Endothelial cell of umbilical vein (primary cell): Measurements from ENCODE around the gene DLGAP4. TPM values are rescaled to one million over a fixed set of nuclear protein-coding genes. Genes with fewer than 3 reads are reported as not detected.

ENCODE experiments used
- BruUV-seq: library from RNA; stranded (reverse); fragments of 400-500 nt; replicated peaks from 2 replicates; lab custom pipeline; 2021; lab: Mats Ljungman, UMichigan
- CTCF ChIA-PET: fragments of 300-600, 350-600 bp; sonication (Branson Sonifier 250); formaldehyde crosslinking; loops from one replicate; lab custom pipeline; 2021; ENCODE audit warnings: antibody characterized with exemption, inconsistent platforms; lab: Charles Lee
- POLR2A ChIA-PET: fragments of 300-600, 350-600 bp; sonication (Branson Sonifier 250); formaldehyde crosslinking; loops from one replicate; lab custom pipeline; 2021; ENCODE audit warnings: antibody characterized with exemption, inconsistent platforms; lab: Charles Lee
- DNase-seq: peaks from one replicate; pipeline ENCODE4 v3.0.0-alpha.2; 2011; ENCODE audit warnings: low read depth, low spot score
- FAIRE-seq: peaks from 2 replicates; lab custom pipeline; 2011; peaks lifted over from hg19 to GRCh38; lab: Jason Lieb, UNC
- H2AFZ ChIP-seq: 2 replicates; pipeline ENCODE4 v1.6.0; 2012; ENCODE audit warnings: low read depth, low read length, control low read depth, inconsistent platforms
- H3K27ac ChIP-seq: 2 replicates; pipeline ENCODE4 v1.5.1; 2011; ENCODE audit warnings: low read depth, mild to moderate bottlenecking, control low read depth, low read length, moderate library complexity; ENCODE audit not compliant: insufficient read depth
- H3K27me3 ChIP-seq, 2 experiments: 2 replicates each; pipeline versions ENCODE4 v1.6.0 to v1.6.1; 2011; ENCODE audit warnings: low read length in 2 of 2, mixed read lengths in 1 of 2; ENCODE audit not compliant: control insufficient read depth in 2 of 2, insufficient read depth in 2 of 2
- H3K36me3 ChIP-seq, 2 experiments: 2 replicates in 1 of 2; 3 replicates in 1 of 2; pipeline ENCODE4 v1.5.1; 2011; ENCODE audit warnings: low read length in 2 of 2, mild to moderate bottlenecking in 1 of 2, moderate library complexity in 1 of 2; ENCODE audit not compliant: control insufficient read depth in 2 of 2, insufficient read depth in 2 of 2; ENCODE audit errors: extremely low read depth in 1 of 2
- H3K4me1 ChIP-seq: 3 replicates; pipeline ENCODE4 v1.5.1; 2011; ENCODE audit warnings: mild to moderate bottlenecking, low read length; ENCODE audit not compliant: control insufficient read depth, insufficient read depth; ENCODE audit errors: extremely low read depth
- H3K4me2 ChIP-seq: 2 replicates; pipeline ENCODE4 v1.6.1; 2011; ENCODE audit warnings: low read length, control low read depth, mixed read lengths; ENCODE audit not compliant: insufficient read depth
- H3K4me3 ChIP-seq, 3 experiments: fragments of 200-600 bp in 1 of 3; sonication (generic), shearing (Covaris generic) in 1 of 3; replicated peaks in 1 of 3; 2 replicates each; pipeline ENCODE4 v1.5.1; 2011 to 2016; ENCODE audit warnings: control low read depth in 3 of 3, low read length in 3 of 3, mild to moderate bottlenecking in 2 of 3, inconsistent platforms in 1 of 3, low read depth in 1 of 3, moderate library complexity in 1 of 3; ENCODE audit not compliant: insufficient read depth in 1 of 3
- H3K79me2 ChIP-seq: 2 replicates; pipeline ENCODE4 v1.6.0; 2012; ENCODE audit warnings: low read length, inconsistent platforms; ENCODE audit not compliant: control insufficient read depth, insufficient read depth
- H3K9ac ChIP-seq: replicated peaks from 2 replicates; pipeline ENCODE3; 2011; ENCODE audit warnings: low read length, control low read depth; ENCODE audit not compliant: insufficient read depth; ENCODE audit errors: extremely low read depth
- H3K9me1 ChIP-seq: replicated peaks from 3 replicates; pipeline ENCODE4 v1.6.0; 2011; ENCODE audit warnings: mild to moderate bottlenecking, low read length; ENCODE audit not compliant: control insufficient read depth, insufficient read depth; ENCODE audit errors: extremely low read depth
- H3K9me3 ChIP-seq: replicated peaks from 2 replicates; pipeline ENCODE4 v1.5.1; 2012; ENCODE audit warnings: low read length, inconsistent platforms; ENCODE audit not compliant: control insufficient read depth, insufficient read depth
- H4K20me1 ChIP-seq: replicated peaks from 2 replicates; pipeline ENCODE3; 2011; ENCODE audit warnings: mild to moderate bottlenecking, low read length; ENCODE audit not compliant: control insufficient read depth, insufficient read depth; ENCODE audit errors: extremely low read depth
- CTCF ChIP-seq, 2 donors: IDR thresholded peaks; 1 replicate in 1 of 2; 2 replicates in 1 of 2; pipeline ENCODE4 v1.5.1; 2011; ENCODE audit warnings: low read length in 2 of 2, mild to moderate bottlenecking in 2 of 2, moderate library complexity in 2 of 2, control low read depth in 1 of 2, inconsistent platforms in 1 of 2, low read depth in 1 of 2; ENCODE audit not compliant: insufficient read depth in 1 of 2; ENCODE audit errors: extremely low read depth in 1 of 2
- EZH2 ChIP-seq: IDR thresholded peaks from 2 replicates; pipeline ENCODE4 v1.6.1; 2012; ENCODE audit warnings: borderline replicate concordance, low read depth, mild to moderate bottlenecking, moderate library complexity, low read length, inconsistent platforms; ENCODE audit not compliant: severe bottlenecking
- FOS ChIP-seq: IDR thresholded peaks from 2 replicates; pipeline ENCODE4 v1.6.1; 2011; ENCODE audit warnings: mild to moderate bottlenecking, low read length, moderate library complexity, borderline replicate concordance; ENCODE audit not compliant: insufficient read depth
- GATA2 ChIP-seq: IDR thresholded peaks from 2 replicates; pipeline ENCODE4 v1.7.0; 2011; ENCODE audit warnings: low read depth, mild to moderate bottlenecking, moderate library complexity, mixed read lengths, low read length; ENCODE audit not compliant: insufficient read length, insufficient read depth
- JUN ChIP-seq: IDR thresholded peaks from 2 replicates; pipeline ENCODE4 v1.6.1; 2011; ENCODE audit warnings: borderline replicate concordance, low read depth; ENCODE audit not compliant: insufficient read length, insufficient read depth
- MYC ChIP-seq: IDR thresholded peaks from one replicate; pipeline ENCODE4 v1.6.1; 2011; ENCODE audit warnings: mild to moderate bottlenecking, low read depth, low read length
- POLR2A ChIP-seq: IDR thresholded peaks from 2 replicates; pipeline ENCODE4 v1.6.1; 2012; ENCODE audit warnings: low read depth, mild to moderate bottlenecking, control low read depth, low read length
- POLR2AphosphoS5 ChIP-seq: IDR thresholded peaks from 2 replicates; pipeline ENCODE4 v1.6.1; 2012; ENCODE audit warnings: low read depth, mild to moderate bottlenecking, control low read depth, low read length, moderate library complexity; ENCODE audit not compliant: insufficient read depth
- dilution Hi-C: fragments of 300-500 bp; cut with MboI; formaldehyde crosslinking; loops from one replicate; pipeline ENCODE4 v1.15.0; 2019; ENCODE audit warnings: low sequenced_read_pairs; ENCODE audit not compliant: extremely low pct_ligation_motif_present
- intact Hi-C: fragments of 100-400 bp; cut with micrococcal nuclease; formaldehyde crosslinking; loops from one replicate; pipeline ENCODE4 v1.10.0; 2022
- polyA plus RNA-seq, 4 experiments: library from polyadenylated mRNA; depleted of rRNA in 3 of 4; stranded (reverse) in 3 of 4; unstranded in 1 of 4; fragments of >200 nt; gene quantifications; 2 replicates each; pipeline versions ENCODE4 v1.2.1 to v1.2.3, GENCODE V29; 2011 to 2012; ENCODE audit warnings: missing spikeins in 1 of 4
- total RNA-seq: library from RNA; stranded (reverse); gene quantifications from 2 replicates; pipeline ENCODE4 v1.2.3, GENCODE V29; 2021
- TF ChIP-seq, protein P1 (sequence below): IDR thresholded peaks from 2 replicates; pipeline ENCODE4 v1.6.1; 2011; ENCODE audit not compliant: insufficient read depth, insufficient read length

DLGAP4 gene
- total and polyA plus RNA-seq, 2 donors (not counting 3 experiments of a cell fraction or from before 2014, with no cell fraction given): 57.5 to 125 TPM

DNA sequence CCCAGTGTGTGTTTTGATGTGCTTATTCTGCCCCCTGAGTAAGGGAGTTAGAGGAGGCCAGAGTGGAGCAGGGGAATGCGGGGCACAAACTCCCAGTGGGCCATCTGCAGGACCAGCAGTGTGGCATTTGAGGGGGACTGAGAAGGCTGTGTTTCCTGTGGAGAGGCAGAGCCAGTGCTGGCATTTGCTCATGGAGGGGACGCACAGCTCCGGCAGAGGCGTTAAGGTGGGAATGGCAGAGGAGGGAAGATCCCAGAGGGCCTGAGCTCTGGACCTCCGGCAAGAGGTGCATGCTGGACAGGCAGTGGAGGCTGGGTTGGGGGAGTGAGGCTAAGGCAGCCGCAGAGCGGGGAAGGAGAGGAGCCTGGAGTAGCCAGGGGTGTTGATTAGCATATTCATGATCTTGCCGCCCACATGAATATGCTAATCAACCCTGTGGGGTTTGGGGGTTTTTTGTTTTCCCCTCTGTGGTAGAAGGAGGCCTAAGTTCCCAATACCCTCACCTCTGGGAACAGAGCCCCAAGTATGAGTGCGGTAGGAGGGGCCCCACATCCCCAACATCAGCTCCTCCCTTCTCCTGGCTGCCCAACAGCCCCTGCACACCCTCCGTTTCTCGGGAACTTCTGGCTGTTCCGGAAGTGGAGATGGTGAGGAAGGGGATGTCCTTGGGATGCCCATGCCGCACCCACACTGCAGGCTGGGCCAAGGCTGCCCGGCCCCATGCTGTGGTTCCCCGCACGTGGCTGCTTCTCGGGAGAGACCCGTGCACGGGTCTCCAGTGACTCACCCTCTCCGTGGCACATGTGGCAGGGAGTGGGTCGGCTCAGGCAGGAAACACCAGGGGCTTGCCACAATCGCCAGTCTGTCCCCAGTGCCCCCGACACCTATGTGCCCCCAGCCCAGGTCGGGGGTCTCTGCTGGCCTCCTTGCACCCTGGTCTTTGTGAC is 33.8 kb downstream of the DLGAP4 start:
- H3K9me1 ChIP-seq: no peaks in the 10 kb centered on the region
- FAIRE-seq (no peak), DNase-seq (no peak)
- H3K4me2 ChIP-seq: no peak overlapping the region
- no peak overlapping the region for H3K9ac ChIP-seq
- TF ChIP-seq, protein P1, sequence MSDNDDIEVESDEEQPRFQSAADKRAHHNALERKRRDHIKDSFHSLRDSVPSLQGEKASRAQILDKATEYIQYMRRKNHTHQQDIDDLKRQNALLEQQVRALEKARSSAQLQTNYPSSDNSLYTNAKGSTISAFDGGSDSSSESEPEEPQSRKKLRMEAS: no peak
- TF ChIP-seq MYC (no peak), FOS (no peak), POLR2AphosphoS5 (no peak), EZH2 (no peak), CTCF (IDR thresholded peaks at IDR 0.05; ENCODE audit: extremely low read depth in 1 of 2, insufficient read depth in 1 of 2, low read depth in 1 of 2, low read length in 2 of 2) (no peak), POLR2A (no peak), GATA2 (no peak), JUN (no peak)
- no peaks in the 10 kb centered on the region for H3K79me2 ChIP-seq
- no peak overlapping the region for H2AFZ ChIP-seq
- no peak overlapping the region for H3K4me3 ChIP-seq
- POLR2A ChIA-PET: no interaction called here
- H3K9me3 ChIP-seq: no peaks in the 10 kb centered on the region
- intact Hi-C loops (no loop called here), dilution Hi-C loops (no loop called here)
- no peaks in the 10 kb centered on the region for H3K36me3 ChIP-seq
- no peaks in the 10 kb centered on the region for H3K4me1 ChIP-seq
- peaks cover 0 to 2% of the 10 kb centered on the region in 2 experiments for H3K27me3 ChIP-seq
- no TSS peak for BruUV-seq
- CTCF ChIA-PET: no interaction called here
- no peak overlapping the region for H3K27ac ChIP-seq
- H4K20me1 ChIP-seq: no peaks in the 10 kb centered on the region
